ENCODE results near the gene CYB5RL.

- TF ChIP-seq CTCF (IDR thresholded peaks at IDR 0.05) = no peak
- no peak for TF ChIP-seq POLR2A (IDR thresholded peaks at IDR 0.05)
- TF ChIP-seq POLR2AphosphoS5 (IDR thresholded peaks at IDR 0.05) = no peak
These were observed 8.3 kb downstream of the CYB5RL start for GRCh38 chr1:54191525-54191924.

All from stomach (tissue), 4 donors.